PC-9 (cell line): Measurements from ENCODE around the gene CDKN2D. TPM values are rescaled to one million over a fixed set of nuclear protein-coding genes. Genes with fewer than 3 reads are reported as not detected.
A peak's percentile ranks its signal among the peaks of the same experiment; 100 is the strongest.
"Not testable (repeated sequence)": the region's sequence is repeated elsewhere in the genome, so short reads cannot be mapped to it uniquely, and the experiment has no call there.

Experiments
- BruUV-seq: library from RNA; stranded (reverse); fragments of 400-500 nt; replicated peaks from 2 replicates; lab custom pipeline; 2021; lab: Mats Ljungman, UMichigan
- CTCF ChIA-PET: fragments of 300-600 bp; sonication (Branson Sonifier 250); formaldehyde crosslinking; loops from one replicate; lab custom pipeline; 2022; ENCODE audit warnings: antibody characterized with exemption; lab: Charles Lee
- POLR2A ChIA-PET: fragments of 300-600 bp; sonication (Branson Sonifier 250); formaldehyde crosslinking; loops from one replicate; lab custom pipeline; 2022; ENCODE audit warnings: antibody characterized with exemption; ENCODE audit not compliant: unreplicated experiment; lab: Charles Lee
- DNase-seq, 2 experiments: peaks; one replicate each; pipeline versions ENCODE4 v3.0.0 to v3.0.0-alpha.2; 2015 to 2022; ENCODE audit warnings: mixed read lengths in 1 of 2
- H2AFZ ChIP-seq: fragments of 200-600 bp; sonication (generic); 2 replicates; pipeline ENCODE4 v1.8.1; 2017; ENCODE audit warnings: antibody characterized with exemption
- H3F3A ChIP-seq: fragments of 200-600 bp; sonication (generic); 2 replicates; pipeline ENCODE4 v1.8.1; 2017; ENCODE audit warnings: antibody characterized with exemption, mild to moderate bottlenecking, low read depth; ENCODE audit not compliant: insufficient read depth
- H3K27ac ChIP-seq: fragments of 200-600 bp; sonication (generic); 2 replicates; pipeline ENCODE4 v1.6.1; 2016; ENCODE audit warnings: mixed run types
- H3K27me3 ChIP-seq: fragments of 200-600 bp; sonication (generic); 2 replicates; pipeline ENCODE4 v1.6.1; 2016; ENCODE audit warnings: low read depth, mixed run types; ENCODE audit not compliant: insufficient read depth
- H3K36me3 ChIP-seq: fragments of 200-600 bp; sonication (generic); 2 replicates; pipeline ENCODE4 v1.6.1; 2016; ENCODE audit warnings: low read depth, mixed run types
- H3K4me1 ChIP-seq: fragments of 200-600 bp; sonication (generic); replicated peaks from 2 replicates; pipeline ENCODE4 v1.6.1; 2016; ENCODE audit warnings: mixed run types; ENCODE audit not compliant: insufficient read depth
- H3K4me2 ChIP-seq: fragments of 200-600 bp; sonication (generic); 2 replicates; pipeline ENCODE4 v1.6.1; 2017; ENCODE audit warnings: mixed run types
- H3K4me3 ChIP-seq: fragments of 200-600 bp; sonication (generic); 2 replicates; pipeline ENCODE4 v1.6.1; 2016; ENCODE audit warnings: mixed run types
- H3K79me2 ChIP-seq: fragments of 200-600 bp; sonication (generic); 2 replicates; pipeline ENCODE4 v1.6.1; 2017; ENCODE audit warnings: low read depth, mixed run types
- H3K9me2 ChIP-seq: fragments of 200-600 bp; sonication (generic); 2 replicates; pipeline ENCODE4 v1.8.1; 2017; ENCODE audit warnings: mild to moderate bottlenecking; ENCODE audit not compliant: insufficient read depth
- H3K9me3 ChIP-seq: fragments of 200-600 bp; sonication (generic); 2 replicates; pipeline ENCODE4 v1.8.1; 2016; ENCODE audit warnings: low read depth; ENCODE audit not compliant: insufficient read depth
- H4K20me1 ChIP-seq: fragments of 200-600 bp; sonication (generic); 2 replicates; pipeline ENCODE4 v1.8.1; 2017; ENCODE audit not compliant: insufficient read depth
- EZH2 ChIP-seq: fragments of 200-600 bp; sonication (generic); IDR thresholded peaks from 2 replicates; pipeline ENCODE4 v1.8.0; 2017; ENCODE audit warnings: antibody characterized with exemption, low read depth
- intact Hi-C: fragments of 100-400 bp; cut with micrococcal nuclease; formaldehyde crosslinking; loops from one replicate; pipeline ENCODE4 v1.10.0; 2022; ENCODE audit not compliant: unreplicated experiment
- total RNA-seq: library from RNA; stranded (reverse); gene quantifications from 2 replicates; pipeline ENCODE4 v1.2.3, GENCODE V29; 2021
- TF ChIP-seq, protein P1 (sequence below): fragments of 200-600 bp; sonication (generic); conservative IDR thresholded peaks from 2 replicates; pipeline ENCODE4 v1.6.1; 2017; ENCODE audit warnings: mixed run types, antibody characterized with exemption, mild to moderate bottlenecking, moderate library complexity

CDKN2D gene
- total RNA-seq, 1 experiment from 2014 or later = 8.3 TPM

GRCh38 chr19:10543420-10544241 lies 25.1 kb downstream of the CDKN2D start, which contains the start of gene ATG4D:
Gene ATG4D (plus strand): TSS chr19:10543904. CDS start chr19:10544091, 187 bp downstream.
- Histone ChIP-seq H3K4me1 (peaks cover 6% of the 10 kb centered on the region; the same call in 1 of the 2 replicates), H3K27ac (no peak within 1 kb of the TSS), H3K4me3 (peak within 1 kb of the TSS; percentile 82), H3F3A (no peaks in the 10 kb centered on the region; the same call in 1 of the 2 replicates), H2AFZ (peak within 1 kb of the TSS; percentile 78), H3K9me2 (no peaks in the 10 kb centered on the region), H3K27me3 (no peaks in the 10 kb centered on the region), H3K4me2 (peak within 1 kb of the TSS; percentile 76), H3K9me3 (no peaks in the 10 kb centered on the region), H4K20me1 (no peaks in the 10 kb centered on the region), H3K36me3 (no peaks in the 10 kb centered on the region), H3K79me2 (peaks cover 10% of the 10 kb centered on the region)
- TF ChIP-seq, protein P1, sequence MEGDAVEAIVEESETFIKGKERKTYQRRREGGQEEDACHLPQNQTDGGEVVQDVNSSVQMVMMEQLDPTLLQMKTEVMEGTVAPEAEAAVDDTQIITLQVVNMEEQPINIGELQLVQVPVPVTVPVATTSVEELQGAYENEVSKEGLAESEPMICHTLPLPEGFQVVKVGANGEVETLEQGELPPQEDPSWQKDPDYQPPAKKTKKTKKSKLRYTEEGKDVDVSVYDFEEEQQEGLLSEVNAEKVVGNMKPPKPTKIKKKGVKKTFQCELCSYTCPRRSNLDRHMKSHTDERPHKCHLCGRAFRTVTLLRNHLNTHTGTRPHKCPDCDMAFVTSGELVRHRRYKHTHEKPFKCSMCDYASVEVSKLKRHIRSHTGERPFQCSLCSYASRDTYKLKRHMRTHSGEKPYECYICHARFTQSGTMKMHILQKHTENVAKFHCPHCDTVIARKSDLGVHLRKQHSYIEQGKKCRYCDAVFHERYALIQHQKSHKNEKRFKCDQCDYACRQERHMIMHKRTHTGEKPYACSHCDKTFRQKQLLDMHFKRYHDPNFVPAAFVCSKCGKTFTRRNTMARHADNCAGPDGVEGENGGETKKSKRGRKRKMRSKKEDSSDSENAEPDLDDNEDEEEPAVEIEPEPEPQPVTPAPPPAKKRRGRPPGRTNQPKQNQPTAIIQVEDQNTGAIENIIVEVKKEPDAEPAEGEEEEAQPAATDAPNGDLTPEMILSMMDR = no peak
- TF ChIP-seq EZH2 = no peak
- ChIA-PET CTCF (no interaction called here), POLR2A (interaction anchor here (0.6 to 0.7 kb wide), 2 partner anchors 18 to 21 kb away, joined by 9 to 17 read pairs; no protein-coding TSS in a partner anchor)
- intact Hi-C loops = loop anchor here (5.0 kb wide), 1 partner anchor 41 kb away; the partner anchor contains the start of gene KEAP1
- no TSS peak for BruUV-seq
- peak; percentile 87 to 95 for DNase-seq

DNA sequence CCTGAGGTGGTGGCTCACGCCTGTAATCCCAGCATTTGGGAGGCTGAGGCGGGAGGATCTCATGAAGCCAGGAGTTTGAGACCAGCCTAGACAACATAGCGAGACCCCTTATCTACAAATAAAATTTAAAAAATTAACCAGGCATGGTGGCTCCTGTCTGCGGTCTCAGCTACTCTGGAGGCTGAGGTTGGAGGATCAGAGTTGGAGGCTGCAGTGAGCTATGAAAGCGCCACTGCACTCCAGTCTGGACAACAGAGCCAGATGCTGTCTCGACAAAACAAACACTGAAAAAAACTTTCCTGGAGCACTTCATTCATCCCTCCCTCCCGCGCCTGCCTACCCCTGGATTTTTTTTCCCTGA lies 25.7 kb downstream of the CDKN2D start:
- intact Hi-C loops = loop anchor here (5.0 kb wide), 1 partner anchor 41 kb away; the partner anchor contains the start of gene KEAP1
- no peak for DNase-seq
- TF ChIP-seq EZH2 = no peak
- TF ChIP-seq, protein P1 = no peak
- Histone ChIP-seq H2AFZ (peak overlapping the region; percentile 78), H3K4me3 (peak overlapping the region; percentile 82), H3K4me2 (peak overlapping the region; percentile 76), H3K9me2 (no peaks in the 10 kb centered on the region), H3K4me1 (peaks cover 6% of the 10 kb centered on the region; the same call in 1 of the 2 replicates), H3K9me3 (no peaks in the 10 kb centered on the region), H3F3A (peaks cover 5% of the 10 kb centered on the region; the same call in 1 of the 2 replicates), H3K27ac (no peak overlapping the region), H3K79me2 (peaks cover 10% of the 10 kb centered on the region), H4K20me1 (no peaks in the 10 kb centered on the region), H3K27me3 (no peaks in the 10 kb centered on the region), H3K36me3 (no peaks in the 10 kb centered on the region)
- CTCF ChIA-PET = no interaction called here
- POLR2A ChIA-PET = interaction anchor here (0.6 to 0.7 kb wide), 2 partner anchors 19 to 20 kb away, joined by 9 to 17 read pairs; no protein-coding TSS in a partner anchor
- BruUV-seq = no TSS peak

DNA sequence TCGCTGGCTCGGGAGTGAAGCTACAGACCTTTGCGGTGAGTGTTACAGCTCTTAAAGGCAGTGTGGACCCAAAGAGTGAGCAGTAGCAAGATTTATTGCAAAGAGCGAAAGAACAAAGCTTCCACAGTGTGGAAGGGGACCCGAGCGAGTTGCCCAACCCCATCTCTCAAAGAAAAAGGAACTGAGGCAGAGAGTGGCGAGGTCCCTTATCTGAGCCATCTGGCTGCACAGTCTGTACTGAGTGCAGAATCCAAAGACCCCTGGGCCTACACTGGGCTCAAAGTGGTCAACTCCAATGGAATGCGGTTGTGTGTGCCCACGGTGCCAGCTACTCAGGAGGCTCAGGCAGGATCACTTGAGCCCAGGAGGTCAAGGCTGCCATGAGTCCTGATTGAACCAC lies 29.8 kb downstream of the CDKN2D start:
- CTCF ChIA-PET, POLR2A ChIA-PET: not testable (repeated sequence)

More for the DNA sequence above, 29.8 kb downstream of the CDKN2D start:
- H3K79me2 ChIP-seq, intact Hi-C loops, H3K9me2 ChIP-seq, H4K20me1 ChIP-seq, H3K9me3 ChIP-seq, H3K4me2 ChIP-seq, H3K27ac ChIP-seq, BruUV-seq, H3K4me1 ChIP-seq, H3K36me3 ChIP-seq, H3K4me3 ChIP-seq, DNase-seq, H2AFZ ChIP-seq, H3K27me3 ChIP-seq: not testable (repeated sequence)
- peaks cover 13% of the 10 kb centered on the region; the same call in 1 of the 2 replicates for H3F3A ChIP-seq
